K562 (cell line): ENCODE measurements around the gene ANKRD44. TPM values are rescaled to one million over a fixed set of nuclear protein-coding genes. Genes with fewer than 3 reads are reported as not detected.
"Not testable (repeated sequence)": the region's sequence is repeated elsewhere in the genome, so short reads cannot be mapped to it uniquely, and the experiment has no call there.

ENCODE experiments used
- ATAC-seq: fragments of 200-7000 bp; cut with Tn5 transposase; 3 replicates; pipeline ENCODE4 v1.9.1; 2020; ENCODE audit warnings: moderate library complexity
- BruUV-seq: library from RNA; stranded (reverse); fragments of 400-500 nt; replicated peaks from 2 replicates; lab custom pipeline; 2021; lab: Mats Ljungman, UMichigan
- CTCF ChIA-PET: fragments of 300-600 bp; formaldehyde crosslinking; extraction: SDS; loops from one replicate; lab custom pipeline; 2021; ENCODE audit warnings: low intra/inter-chr PET ratio; lab: Yijun Ruan, JAX
- POLR2A ChIA-PET: fragments of 300-600, 350-650 bp; sonication (Branson Sonifier 250); formaldehyde crosslinking; extraction: SDS; loops from one replicate; lab custom pipeline; 2021; ENCODE audit warnings: antibody characterized with exemption, inconsistent platforms; lab: Yijun Ruan, JAX
- DNase-seq, 4 experiments: peaks; one replicate each; pipeline versions ENCODE4 v3.0.0 to v3.0.0-alpha.2; 2011 to 2018; ENCODE audit warnings: low spot score in 3 of 4, mixed read lengths in 3 of 4; ENCODE audit errors: extremely low read depth in 1 of 4
- FAIRE-seq: peaks from 2 replicates; lab custom pipeline; 2011; peaks lifted over from hg19 to GRCh38; lab: Jason Lieb, UNC
- H2AFZ ChIP-seq: 2 replicates; pipeline ENCODE4 v1.6.0; 2011; ENCODE audit warnings: low read depth, low read length, control low read depth, inconsistent platforms
- H3K27ac ChIP-seq: fragments of 200-600 bp; 3 replicates; pipeline ENCODE4 v1.8.0; 2011; ENCODE audit warnings: low read depth, mild to moderate bottlenecking, control low read depth, inconsistent platforms, low read length, moderate library complexity, mixed read lengths; ENCODE audit errors: extremely low read depth
- H3K27me3 ChIP-seq, 2 experiments: fragments of 300-600 bp in 1 of 2; 2 replicates in 1 of 2; 3 replicates in 1 of 2; pipeline versions ENCODE4 v1.6.0 to v1.8.0; 2011; ENCODE audit warnings: inconsistent platforms in 2 of 2, low read length in 2 of 2, mild to moderate bottlenecking in 1 of 2, mixed read lengths in 1 of 2, moderate library complexity in 1 of 2; ENCODE audit not compliant: control insufficient read depth in 2 of 2, insufficient read depth in 2 of 2
- H3K36me3 ChIP-seq: fragments of 300-600 bp; 3 replicates; pipeline ENCODE4 v1.8.0; 2011; ENCODE audit warnings: mild to moderate bottlenecking, low read length, inconsistent platforms; ENCODE audit not compliant: control insufficient read depth, insufficient read depth
- H3K4me1 ChIP-seq, 2 experiments: fragments of 200-600 bp in 1 of 2; replicated peaks in 1 of 2; 2 replicates in 1 of 2; 3 replicates in 1 of 2; pipeline versions ENCODE4 v1.5.1 to v1.8.0; 2011; ENCODE audit warnings: inconsistent platforms in 2 of 2, low read length in 2 of 2, mild to moderate bottlenecking in 1 of 2, mixed read lengths in 1 of 2, moderate library complexity in 1 of 2; ENCODE audit not compliant: control insufficient read depth in 2 of 2, insufficient read depth in 2 of 2
- H3K4me2 ChIP-seq: 2 replicates; pipeline ENCODE4 v1.6.1; 2011; ENCODE audit warnings: low read length, control low read depth, inconsistent platforms, mixed read lengths; ENCODE audit not compliant: insufficient read depth
- H3K4me3 ChIP-seq: fragments of 200-600 bp; sonication (generic), shearing (Covaris generic); 2 replicates; pipeline ENCODE4 v1.5.1; 2016; ENCODE audit warnings: control low read depth, inconsistent platforms
- H3K79me2 ChIP-seq: fragments of 200-600 bp; 3 replicates; pipeline ENCODE4 v1.8.0; 2011; ENCODE audit warnings: low read length, inconsistent platforms; ENCODE audit not compliant: control insufficient read depth, insufficient read depth
- H3K9ac ChIP-seq, 2 experiments: 2 replicates each; pipeline versions ENCODE4 v1.6.0 to v1.6.1; 2011; ENCODE audit warnings: low read depth in 2 of 2, low read length in 2 of 2, control low read depth in 1 of 2, inconsistent platforms in 1 of 2, mild to moderate bottlenecking in 1 of 2, mixed read lengths in 1 of 2; ENCODE audit not compliant: insufficient read depth in 1 of 2
- H3K9me1 ChIP-seq: one replicate; pipeline ENCODE4 v1.6.0; 2011; ENCODE audit warnings: inconsistent platforms, mild to moderate bottlenecking, low read length, moderate library complexity; ENCODE audit not compliant: control insufficient read depth, insufficient read depth
- H3K9me3 ChIP-seq: replicated peaks from 2 replicates; pipeline ENCODE4 v1.5.1; 2011; ENCODE audit warnings: low read depth, low read length, inconsistent platforms; ENCODE audit not compliant: control insufficient read depth, insufficient read depth
- H4K20me1 ChIP-seq: replicated peaks from 2 replicates; pipeline ENCODE4 v1.6.1; 2011; ENCODE audit warnings: low read length, inconsistent platforms, mixed read lengths; ENCODE audit not compliant: control insufficient read depth, insufficient read depth
- ARHGAP35 ChIP-seq: fragments of 450-650 bp; IDR thresholded peaks from 2 replicates; pipeline ENCODE4 v1.6.1; 2018; ENCODE audit not compliant: partially characterized antibody
- JUN ChIP-seq, 2 experiments: sonication (generic) in 1 of 2; formaldehyde crosslinking in 1 of 2; IDR thresholded peaks; 2 replicates each; pipeline versions ENCODE4 v1.6.1 to v1.8.0; 2012 to 2022; ENCODE audit warnings: borderline replicate concordance in 2 of 2, mild to moderate bottlenecking in 2 of 2, improper control_type of control experiment in 1 of 2, low read depth in 1 of 2, low read length in 1 of 2, missing genetic modification reagents in 1 of 2
- KAT8 ChIP-seq: fragments of 450-650 bp; IDR thresholded peaks from 2 replicates; pipeline ENCODE4 v1.6.1; 2016; ENCODE audit warnings: low read depth, mild to moderate bottlenecking
- MTA2 ChIP-seq: fragments of 450-650 bp; IDR thresholded peaks from 2 replicates; pipeline ENCODE4 v1.6.1; 2016; ENCODE audit warnings: low read depth
- PATZ1 ChIP-seq: fragments of 250-450 bp; sonication (Bioruptor Pico); IDR thresholded peaks from 2 replicates; pipeline ENCODE4 v1.5.0; 2020; ENCODE audit warnings: mild to moderate bottlenecking, borderline replicate concordance
- SMC3 ChIP-seq: conservative IDR thresholded peaks from 2 replicates; pipeline ENCODE4 v1.6.1; 2011; ENCODE audit warnings: low read depth, low read length, improper control_type of control experiment; ENCODE audit not compliant: insufficient read depth
- TCFL5 ChIP-seq: fragments of 250-450 bp; sonication (Bioruptor Pico); conservative IDR thresholded peaks from 2 replicates; pipeline ENCODE4 v1.6.1; 2021; ENCODE audit warnings: mild to moderate bottlenecking, moderate library complexity, matching md5 sums
- ZKSCAN1 ChIP-seq: fragments of 150-350 bp; IDR thresholded peaks from 2 replicates; pipeline ENCODE4 v1.6.1; 2016; ENCODE audit warnings: low read depth, low read length
- ZNF444 ChIP-seq: fragments of 250-450 bp; sonication (Bioruptor Pico); IDR thresholded peaks from 2 replicates; pipeline ENCODE4 v1.4.0; 2020; ENCODE audit warnings: mild to moderate bottlenecking, moderate library complexity
- ZNF785 ChIP-seq: fragments of 250-450 bp; sonication (Bioruptor Pico); IDR thresholded peaks from 2 replicates; pipeline ENCODE4 v1.4.0; 2020; ENCODE audit warnings: mild to moderate bottlenecking
- WGBS: fragments of 100-300 bp; shearing (Covaris generic); methylation state at CpG from one replicate; pipeline ENCODE4 v1.1.6; 2016; ENCODE audit warnings: low coverage, mixed read lengths; ENCODE audit not compliant: insufficient coverage; ENCODE audit errors: missing lambda C conversion rate; 5-methylcytosine and 5-hydroxymethylcytosine counted together
- in situ Hi-C: fragments of 300-500 bp; cut with MboI; formaldehyde crosslinking; loops from 4 replicates; pipeline ENCODE4 v1.15.0; 2018; ENCODE audit warnings: inconsistent platforms, mixed read lengths
- intact Hi-C: fragments of 100-400 bp; cut with micrococcal nuclease; formaldehyde crosslinking; loops from 2 replicates; pipeline ENCODE4 v1.14.2; 2022
- polyA plus RNA-seq, 8 experiments: library from polyadenylated mRNA; depleted of rRNA in 4 of 8; stranded (reverse) in 5 of 8; unstranded in 3 of 8; fragments of >200 nt; fragmentation: Nextera tagmentation in 2 of 8; fragmentation: Illumina TruSeq in 1 of 8; extraction: Ambion mirVana in 2 of 8; extraction: Trizol in 1 of 8; gene quantifications; 2 replicates each; pipeline versions ENCODE4 v1.2.1 to v1.2.3, GENCODE V29; 2011 to 2014; ENCODE audit warnings: inconsistent platforms in 1 of 8, missing spikeins in 1 of 8
- total RNA-seq, 7 experiments: library from RNA; depleted of rRNA in 6 of 7; stranded (reverse); fragments of >200 nt in 6 of 7; fragmentation: Illumina TruSeq in 2 of 7; extraction: Trizol in 2 of 7; gene quantifications; 2 replicates each; pipeline versions ENCODE4 v1.2.1 to v1.2.3, GENCODE V29; 2011 to 2021; ENCODE audit warnings: low replicate concordance in 1 of 7

The ANKRD44 gene
- total and polyA plus RNA-seq, 9 of the 15 experiments (the other 6 are each of a cell fraction or from before 2014, with no cell fraction given), result 0.03 to 0.64 (median 0.07) TPM; not detected in 3

DNA sequence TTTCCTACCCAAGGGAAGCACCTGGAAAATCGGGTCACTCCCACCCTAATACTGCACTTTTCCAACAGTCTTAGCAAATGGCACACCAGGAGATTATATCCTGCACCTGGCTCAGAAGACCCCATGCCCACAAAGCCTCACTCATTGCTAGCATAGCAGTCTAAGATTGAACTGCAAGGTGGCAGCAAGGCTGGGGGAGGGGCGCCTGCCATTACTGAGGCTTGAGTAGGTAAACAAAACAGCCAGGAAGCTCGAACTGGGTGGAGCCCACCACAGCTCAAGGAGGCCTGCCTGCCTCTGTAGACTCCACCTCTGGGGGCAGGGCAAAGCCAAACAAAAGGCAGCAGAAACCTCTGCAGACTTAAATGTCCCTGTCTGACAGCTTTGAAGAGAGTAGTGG is 248.0 kb downstream of the ANKRD44 start:
- H3K4me3 ChIP-seq, H3K27ac ChIP-seq, H3K79me2 ChIP-seq, H3K9ac ChIP-seq, H3K27me3 ChIP-seq, H3K4me1 ChIP-seq, intact Hi-C loops, H3K4me2 ChIP-seq, H4K20me1 ChIP-seq, FAIRE-seq, DNase-seq, H3K9me3 ChIP-seq, H3K9me1 ChIP-seq, BruUV-seq, in situ Hi-C loops, H2AFZ ChIP-seq, H3K36me3 ChIP-seq, CTCF ChIA-PET, POLR2A ChIA-PET, ATAC-seq: not testable (repeated sequence)
- 0% methylated on average over 1 of the region's 3 CpGs for WGBS

DNA sequence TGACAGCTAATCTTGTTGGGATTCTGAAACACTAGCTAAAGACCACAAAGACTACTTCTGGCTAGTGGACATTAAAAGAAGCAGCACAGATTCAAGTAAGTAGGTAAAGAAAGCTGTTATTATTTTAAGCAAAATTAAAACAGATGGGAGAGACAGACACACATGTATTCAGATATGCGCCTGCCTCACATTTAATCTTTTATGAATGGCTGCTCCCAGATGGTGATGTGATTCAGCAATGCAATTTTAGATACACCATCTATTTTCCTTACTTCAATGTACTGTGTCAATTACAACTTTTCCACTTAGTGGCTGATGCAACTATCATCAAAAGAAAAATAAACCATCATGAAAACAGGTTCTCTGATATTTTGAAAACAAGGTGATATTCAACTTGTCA is 251.1 kb downstream of the ANKRD44 start:
- in situ Hi-C loops (no loop called here), intact Hi-C loops (no loop called here)
- H3K36me3 ChIP-seq, result no peaks in the 10 kb centered on the region
- DNase-seq, result no peak
- no peak overlapping the region for H3K4me2 ChIP-seq
- H3K9me1 ChIP-seq, result no peaks in the 10 kb centered on the region
- H3K27me3 ChIP-seq, result no peaks in the 10 kb centered on the region
- H3K27ac ChIP-seq, result no peak overlapping the region
- FAIRE-seq, result no peak
- ATAC-seq, result no peak
- 0% methylated on average over 1 of the region's 1 CpG for WGBS
- no peaks in the 10 kb centered on the region for H3K4me1 ChIP-seq
- TF ChIP-seq KAT8 (no peak), ARHGAP35 (no peak), TCFL5 (CRISPR knock-in tag) (no peak), ZNF444 (CRISPR knock-in tag) (no peak), SMC3 (no peak), ZNF785 (CRISPR knock-in tag) (no peak), MTA2 (no peak), ZKSCAN1 (no peak), JUN (IDR thresholded peaks at IDR 0.05; ENCODE audit: borderline replicate concordance, low read depth, low read length) (no peak), JUN (CRISPR knock-in tag; IDR thresholded peaks at IDR 0.05; ENCODE audit: borderline replicate concordance) (no peak), PATZ1 (CRISPR knock-in tag) (no peak)
- POLR2A ChIA-PET, result no interaction called here
- H2AFZ ChIP-seq, result no peak overlapping the region
- H4K20me1 ChIP-seq, result no peaks in the 10 kb centered on the region
- CTCF ChIA-PET, result no interaction called here
- H3K9me3 ChIP-seq, result no peaks in the 10 kb centered on the region
- H3K9ac ChIP-seq, result no peak overlapping the region
- no TSS peak for BruUV-seq
- no peak overlapping the region for H3K4me3 ChIP-seq
- no peaks in the 10 kb centered on the region for H3K79me2 ChIP-seq
